ENCODE data around the gene AFF2. TPM values are rescaled to one million over a fixed set of nuclear protein-coding genes. Genes with fewer than 3 reads are reported as not detected.

The AFF2 gene
- total RNA-seq, 1 experiment from 2014 or later = 231 TPM

DNA sequence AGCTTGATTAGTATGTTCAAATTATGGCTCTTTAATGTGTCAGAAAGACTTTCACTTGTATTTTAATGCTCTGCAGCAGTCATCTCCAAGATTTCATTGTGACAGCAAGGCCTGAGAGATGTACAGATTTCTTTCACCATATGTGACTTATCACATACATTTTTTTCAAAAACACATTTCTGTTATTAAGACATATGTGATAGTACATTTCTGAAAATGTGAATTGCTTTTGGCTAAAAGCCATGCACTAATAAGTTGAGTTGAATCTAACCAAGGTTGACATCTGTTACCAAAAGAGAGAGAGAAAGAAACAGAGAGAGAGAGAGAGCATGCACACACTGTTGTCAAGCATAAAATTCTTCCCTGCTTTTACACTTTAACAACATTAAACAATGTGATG is 409.3 kb downstream of the AFF2 start:
- Histone ChIP-seq H3K36me3 (ENCODE audit: insufficient read depth, low read length) (peaks cover 8% of the 10 kb centered on the region; the same call in 1 of the 2 replicates), H3K27ac (ENCODE audit: low read length) (no peak overlapping the region), H3K4me1 (ENCODE audit: low read length) (peaks cover 4% of the 10 kb centered on the region; the same call in 1 of the 2 replicates), H3K27me3 (ENCODE audit: low read length) (no peaks in the 10 kb centered on the region), H3K9ac (ENCODE audit: low read length) (no peak overlapping the region), H3K9me2 (replicated peaks; ENCODE audit: insufficient read depth, low read length) (no peaks in the 10 kb centered on the region), H4K20me1 (ENCODE audit: insufficient read depth, low read depth, low read length) (no peaks in the 10 kb centered on the region), H3K4me3 (ENCODE audit: low read length) (no peak overlapping the region), H3K79me2 (ENCODE audit: low read length) (no peaks in the 10 kb centered on the region), H3K4me2 (ENCODE audit: low read depth, low read length, poor library complexity, severe bottlenecking) (no peak overlapping the region), H2AFZ (ENCODE audit: low read length) (no peak overlapping the region), H3K9me3 (ENCODE audit: low read length) (0 out of 2 replicates have a peak, but pooled peaks cover 2% of the 10 kb centered on the region)
- DNase-seq = no peak

DNA sequence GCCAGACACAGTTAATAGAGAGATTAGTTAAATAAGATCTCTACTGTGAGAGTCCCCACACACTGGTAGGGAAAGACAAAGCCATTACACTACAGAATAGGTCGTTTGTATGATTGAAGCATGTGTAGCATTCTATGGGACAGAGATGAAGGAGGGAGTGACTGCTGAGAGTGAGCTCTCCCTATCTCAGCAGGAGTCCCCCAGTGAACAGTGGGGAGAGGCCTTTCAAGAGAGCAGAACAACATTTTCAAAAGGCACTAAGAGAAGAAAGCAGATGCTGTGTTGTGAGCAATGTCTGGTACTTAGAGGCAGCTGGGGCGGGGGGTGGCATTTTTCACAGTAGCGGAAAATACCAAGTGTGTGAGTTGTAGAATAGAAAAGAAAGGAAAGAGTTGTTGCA is 413.6 kb downstream of the AFF2 start:
- no peak overlapping the region for H3K4me3 ChIP-seq (ENCODE audit: low read length)

DNA sequence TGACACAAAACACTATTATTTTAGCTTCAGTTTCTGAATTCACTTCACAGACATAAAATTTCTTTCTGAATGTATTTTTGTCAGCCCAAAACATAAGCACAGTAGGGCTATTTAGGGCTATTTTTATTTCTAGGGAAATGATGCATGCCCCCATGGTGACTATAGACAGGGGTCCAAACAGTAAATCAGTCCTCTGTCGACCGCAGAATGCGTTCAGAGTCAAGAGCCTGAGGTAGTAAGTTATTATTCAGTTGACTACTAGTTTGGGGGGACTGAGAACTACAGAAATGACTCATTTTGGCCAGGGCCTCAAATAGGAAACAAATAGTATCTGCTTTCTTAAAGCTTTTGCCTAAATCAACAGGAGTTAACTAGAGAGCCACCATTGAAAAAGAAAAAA is 414.4 kb downstream of the AFF2 start:
- H3K27ac ChIP-seq (ENCODE audit: low read length) = no peak overlapping the region
- no peaks in the 10 kb centered on the region for H3K9me3 ChIP-seq (ENCODE audit: low read length)
- DNase-seq = no peak
- no peak overlapping the region for H3K9ac ChIP-seq (ENCODE audit: low read length)
- H3K4me2 ChIP-seq (ENCODE audit: low read depth, low read length, poor library complexity, severe bottlenecking) = no peak overlapping the region
- H4K20me1 ChIP-seq (ENCODE audit: insufficient read depth, low read depth, low read length) = no peaks in the 10 kb centered on the region
- H3K9me2 ChIP-seq (replicated peaks; ENCODE audit: insufficient read depth, low read length) = 0 out of 2 replicates have a peak, but pooled peaks cover 1% of the 10 kb centered on the region
- H2AFZ ChIP-seq (ENCODE audit: low read length) = no peak overlapping the region
- no peaks in the 10 kb centered on the region for H3K36me3 ChIP-seq (ENCODE audit: insufficient read depth, low read length)
- H3K4me1 ChIP-seq (ENCODE audit: low read length) = no peaks in the 10 kb centered on the region
- H3K27me3 ChIP-seq (ENCODE audit: low read length) = no peaks in the 10 kb centered on the region
- H3K79me2 ChIP-seq (ENCODE audit: low read length) = no peaks in the 10 kb centered on the region
- no peak overlapping the region for H3K4me3 ChIP-seq (ENCODE audit: low read length)

More for the DNA sequence above, 413.6 kb downstream of the AFF2 start:
- no peak overlapping the region for H2AFZ ChIP-seq (ENCODE audit: low read length)
- no peak overlapping the region for H3K4me2 ChIP-seq (ENCODE audit: low read depth, low read length, poor library complexity, severe bottlenecking)
- H3K36me3 ChIP-seq (ENCODE audit: insufficient read depth, low read length) = no peaks in the 10 kb centered on the region
- H3K27ac ChIP-seq (ENCODE audit: low read length) = no peak overlapping the region
- no peaks in the 10 kb centered on the region for H4K20me1 ChIP-seq (ENCODE audit: insufficient read depth, low read depth, low read length)
- H3K9me2 ChIP-seq (replicated peaks; ENCODE audit: insufficient read depth, low read length) = no peaks in the 10 kb centered on the region
- H3K9ac ChIP-seq (ENCODE audit: low read length) = no peak overlapping the region
- H3K79me2 ChIP-seq (ENCODE audit: low read length) = no peaks in the 10 kb centered on the region
- DNase-seq = no peak
- no peaks in the 10 kb centered on the region for H3K4me1 ChIP-seq (ENCODE audit: low read length)
- no peaks in the 10 kb centered on the region for H3K9me3 ChIP-seq (ENCODE audit: low read length)
- no peaks in the 10 kb centered on the region for H3K27me3 ChIP-seq (ENCODE audit: low read length)

DNA sequence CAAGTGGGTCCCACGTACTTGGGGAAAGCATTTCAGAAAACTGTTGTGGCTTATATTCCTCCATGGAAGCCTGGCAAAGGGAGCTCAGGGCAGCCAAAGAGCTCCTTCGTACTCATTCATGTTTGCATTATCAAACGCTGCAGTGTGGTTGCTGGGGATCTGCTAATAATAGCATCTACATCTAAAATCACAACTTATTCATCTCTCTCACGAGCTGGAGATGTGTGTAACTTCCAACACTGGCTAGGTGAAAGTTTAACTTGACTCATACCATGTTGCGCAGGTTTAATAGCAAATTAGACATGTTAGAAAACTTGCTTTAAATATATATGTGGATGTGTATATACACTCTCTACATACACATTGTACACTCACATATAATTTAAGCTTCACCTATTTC is 415.1 kb downstream of the AFF2 start:
- Histone ChIP-seq H3K27me3 (ENCODE audit: low read length) (no peaks in the 10 kb centered on the region), H3K27ac (ENCODE audit: low read length) (no peak overlapping the region), H4K20me1 (ENCODE audit: insufficient read depth, low read depth, low read length) (no peaks in the 10 kb centered on the region), H3K9me2 (replicated peaks; ENCODE audit: insufficient read depth, low read length) (0 out of 2 replicates have a peak, but pooled peaks cover 5% of the 10 kb centered on the region), H3K4me2 (ENCODE audit: low read depth, low read length, poor library complexity, severe bottlenecking) (no peak overlapping the region), H3K36me3 (ENCODE audit: insufficient read depth, low read length) (no peaks in the 10 kb centered on the region), H3K4me1 (ENCODE audit: low read length) (no peaks in the 10 kb centered on the region), H3K9me3 (ENCODE audit: low read length) (no peaks in the 10 kb centered on the region), H3K4me3 (ENCODE audit: low read length) (no peak overlapping the region), H3K9ac (ENCODE audit: low read length) (no peak overlapping the region), H3K79me2 (ENCODE audit: low read length) (no peaks in the 10 kb centered on the region), H2AFZ (ENCODE audit: low read length) (no peak overlapping the region)
- DNase-seq = no peak

DNA sequence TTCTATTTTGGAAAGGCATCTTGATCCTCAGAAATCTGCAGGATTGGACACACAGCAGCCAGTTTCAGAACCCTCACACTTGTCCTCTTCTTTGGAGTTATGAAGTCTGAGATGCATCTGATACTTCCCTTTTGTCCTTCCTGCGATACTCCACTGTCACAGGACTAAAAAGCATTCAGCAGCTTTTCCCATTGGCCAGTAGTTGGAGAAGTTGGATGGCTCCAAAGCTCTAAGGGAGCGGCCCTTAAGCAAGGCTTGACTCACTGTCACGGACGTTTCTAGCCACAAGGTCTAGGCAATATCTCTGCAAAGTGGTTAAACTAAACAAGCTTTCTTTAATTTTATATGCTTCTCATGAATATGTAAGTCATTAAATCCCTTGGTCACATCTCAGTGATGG is 417.0 kb downstream of the AFF2 start:
- Histone ChIP-seq H3K4me3 (ENCODE audit: low read length) (no peak overlapping the region), H3K27ac (ENCODE audit: low read length) (no peak overlapping the region), H3K79me2 (ENCODE audit: low read length) (no peaks in the 10 kb centered on the region), H3K4me2 (ENCODE audit: low read depth, low read length, poor library complexity, severe bottlenecking) (no peak overlapping the region), H3K9me2 (replicated peaks; ENCODE audit: insufficient read depth, low read length) (0 out of 2 replicates have a peak, but pooled peaks cover 5% of the 10 kb centered on the region), H3K36me3 (ENCODE audit: insufficient read depth, low read length) (no peaks in the 10 kb centered on the region), H3K27me3 (ENCODE audit: low read length) (no peaks in the 10 kb centered on the region), H3K9me3 (ENCODE audit: low read length) (no peaks in the 10 kb centered on the region), H4K20me1 (ENCODE audit: insufficient read depth, low read depth, low read length) (no peaks in the 10 kb centered on the region), H3K9ac (ENCODE audit: low read length) (no peak overlapping the region), H2AFZ (ENCODE audit: low read length) (no peak overlapping the region), H3K4me1 (ENCODE audit: low read length) (no peaks in the 10 kb centered on the region)
- DNase-seq = no peak

DNA sequence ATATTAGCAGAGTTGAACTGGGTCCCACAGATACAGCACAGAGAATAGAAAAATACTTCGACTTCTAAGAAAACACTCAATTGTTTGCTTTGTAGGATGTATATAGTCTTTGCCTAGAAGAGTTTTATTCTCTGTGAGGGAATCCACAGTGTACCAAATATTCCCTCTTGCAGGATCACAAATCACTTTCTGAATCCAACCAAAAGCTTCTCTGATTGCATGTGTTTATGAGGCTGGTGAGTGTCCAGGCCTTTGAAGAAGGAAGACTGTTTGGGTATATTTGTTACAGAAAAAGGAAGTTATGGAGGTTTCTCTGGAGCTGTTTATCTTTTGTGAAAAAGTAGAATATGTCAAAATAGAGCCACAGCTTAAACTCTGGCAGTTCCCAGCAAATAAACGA is 423.2 kb downstream of the AFF2 start:
- no peak for DNase-seq
- Histone ChIP-seq H3K79me2 (ENCODE audit: low read length) (no peaks in the 10 kb centered on the region), H3K4me2 (ENCODE audit: low read depth, low read length, poor library complexity, severe bottlenecking) (no peak overlapping the region), H3K27me3 (ENCODE audit: low read length) (no peaks in the 10 kb centered on the region), H3K9ac (ENCODE audit: low read length) (no peak overlapping the region), H3K4me1 (ENCODE audit: low read length) (no peaks in the 10 kb centered on the region), H3K9me2 (replicated peaks; ENCODE audit: insufficient read depth, low read length) (0 out of 2 replicates have a peak, but pooled peaks cover 5% of the 10 kb centered on the region), H3K4me3 (ENCODE audit: low read length) (no peak overlapping the region), H3K27ac (ENCODE audit: low read length) (no peak overlapping the region), H2AFZ (ENCODE audit: low read length) (no peak overlapping the region), H3K9me3 (ENCODE audit: low read length) (no peaks in the 10 kb centered on the region), H4K20me1 (ENCODE audit: insufficient read depth, low read depth, low read length) (no peaks in the 10 kb centered on the region), H3K36me3 (ENCODE audit: insufficient read depth, low read length) (no peaks in the 10 kb centered on the region)

DNA sequence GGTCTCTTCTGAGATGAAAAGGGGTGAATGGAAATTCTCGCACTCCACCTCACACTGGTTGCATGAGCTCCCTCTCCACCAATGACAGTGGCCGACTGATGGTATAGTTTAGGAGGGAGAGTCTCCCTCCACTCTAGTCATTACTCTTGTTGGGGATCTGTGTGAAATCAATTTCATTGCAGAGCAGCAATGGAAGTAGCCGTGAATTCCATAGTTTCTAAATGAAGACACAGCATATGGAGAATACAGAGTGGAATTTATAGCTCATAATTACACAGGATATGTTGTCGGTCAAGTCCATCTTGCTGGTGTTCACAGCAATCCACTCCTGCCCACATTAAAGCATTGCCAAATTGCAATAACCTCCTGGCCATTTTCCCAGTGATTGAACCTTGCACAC is 426.0 kb downstream of the AFF2 start:
- Histone ChIP-seq H3K4me1 (ENCODE audit: low read length) (no peaks in the 10 kb centered on the region), H3K9me2 (replicated peaks; ENCODE audit: insufficient read depth, low read length) (no peaks in the 10 kb centered on the region), H3K36me3 (ENCODE audit: insufficient read depth, low read length) (no peaks in the 10 kb centered on the region), H3K9me3 (ENCODE audit: low read length) (no peaks in the 10 kb centered on the region), H4K20me1 (ENCODE audit: insufficient read depth, low read depth, low read length) (no peaks in the 10 kb centered on the region), H3K27me3 (ENCODE audit: low read length) (no peaks in the 10 kb centered on the region), H3K27ac (ENCODE audit: low read length) (no peak overlapping the region), H2AFZ (ENCODE audit: low read length) (no peak overlapping the region), H3K9ac (ENCODE audit: low read length) (no peak overlapping the region), H3K79me2 (ENCODE audit: low read length) (no peaks in the 10 kb centered on the region), H3K4me3 (ENCODE audit: low read length) (no peak overlapping the region), H3K4me2 (ENCODE audit: low read depth, low read length, poor library complexity, severe bottlenecking) (no peak overlapping the region)
- no peak for DNase-seq

DNA sequence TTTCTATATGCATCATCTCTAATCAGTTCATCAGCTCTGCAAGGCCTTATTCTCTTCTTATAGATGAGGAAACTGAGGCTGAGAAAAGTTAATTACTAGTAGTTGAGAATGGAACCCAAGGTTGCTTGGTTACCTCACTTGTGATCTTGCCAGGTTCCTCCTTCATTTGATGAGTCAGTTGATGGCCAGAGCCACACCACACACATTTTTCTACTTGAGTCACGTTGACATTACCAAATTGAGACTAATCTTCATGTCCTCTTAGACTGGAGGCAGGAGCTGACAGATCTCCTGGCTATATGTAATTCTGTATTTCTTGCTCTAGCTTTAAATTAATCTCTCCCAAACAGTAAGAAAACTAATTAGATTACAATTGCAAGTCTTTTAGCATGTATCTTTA is 428.4 kb downstream of the AFF2 start:
- DNase-seq = no peak
- H3K4me2 ChIP-seq (ENCODE audit: low read depth, low read length, poor library complexity, severe bottlenecking) = no peak overlapping the region
- no peak overlapping the region for H3K4me3 ChIP-seq (ENCODE audit: low read length)
- H3K36me3 ChIP-seq (ENCODE audit: insufficient read depth, low read length) = no peaks in the 10 kb centered on the region
- H3K9me3 ChIP-seq (ENCODE audit: low read length) = no peaks in the 10 kb centered on the region
- H3K4me1 ChIP-seq (ENCODE audit: low read length) = no peaks in the 10 kb centered on the region
- H3K79me2 ChIP-seq (ENCODE audit: low read length) = no peaks in the 10 kb centered on the region
- no peaks in the 10 kb centered on the region for H4K20me1 ChIP-seq (ENCODE audit: insufficient read depth, low read depth, low read length)
- H3K27me3 ChIP-seq (ENCODE audit: low read length) = no peaks in the 10 kb centered on the region
- H3K9ac ChIP-seq (ENCODE audit: low read length) = no peak overlapping the region
- no peak overlapping the region for H3K27ac ChIP-seq (ENCODE audit: low read length)
- no peak overlapping the region for H2AFZ ChIP-seq (ENCODE audit: low read length)
- H3K9me2 ChIP-seq (replicated peaks; ENCODE audit: insufficient read depth, low read length) = no peaks in the 10 kb centered on the region

DNA sequence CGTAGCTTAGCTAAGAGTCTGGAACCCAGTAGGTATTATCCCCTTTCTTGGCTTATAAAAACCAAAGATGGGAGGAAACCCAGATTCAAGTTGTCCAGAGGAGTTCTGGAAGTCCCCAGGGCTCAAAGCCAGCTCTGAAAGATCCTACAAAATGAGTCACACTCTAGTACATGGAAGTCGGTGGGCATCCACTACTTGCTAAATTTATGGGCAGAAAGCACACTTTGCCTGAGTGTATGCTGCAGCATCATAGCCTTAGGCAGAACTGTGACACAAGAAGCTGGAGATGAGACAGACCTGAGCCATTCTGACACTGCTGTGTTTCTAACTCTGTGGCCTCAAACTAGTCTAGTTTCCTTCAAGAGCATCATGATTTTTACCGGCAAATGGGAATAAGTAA is 429.3 kb downstream of the AFF2 start:
- Histone ChIP-seq H3K4me2 (ENCODE audit: low read depth, low read length, poor library complexity, severe bottlenecking) (no peak overlapping the region), H3K4me3 (ENCODE audit: low read length) (no peak overlapping the region), H3K9ac (ENCODE audit: low read length) (no peak overlapping the region), H3K9me3 (ENCODE audit: low read length) (no peaks in the 10 kb centered on the region), H3K27ac (ENCODE audit: low read length) (no peak overlapping the region), H2AFZ (ENCODE audit: low read length) (no peak overlapping the region), H4K20me1 (ENCODE audit: insufficient read depth, low read depth, low read length) (no peaks in the 10 kb centered on the region), H3K9me2 (replicated peaks; ENCODE audit: insufficient read depth, low read length) (no peaks in the 10 kb centered on the region), H3K27me3 (ENCODE audit: low read length) (no peaks in the 10 kb centered on the region), H3K4me1 (ENCODE audit: low read length) (no peaks in the 10 kb centered on the region), H3K79me2 (ENCODE audit: low read length) (no peaks in the 10 kb centered on the region), H3K36me3 (ENCODE audit: insufficient read depth, low read length) (no peaks in the 10 kb centered on the region)
- no peak for DNase-seq
